Loucy (cell line): ENCODE data around the gene CHST1.

Experiments
- H2AFZ ChIP-seq: fragments of 200-600 bp; sonication (generic); 2 replicates; pipeline ENCODE4 v1.6.0; 2016; ENCODE audit warnings: antibody characterized with exemption, mild to moderate bottlenecking, low read length, moderate library complexity
- H3F3A ChIP-seq: fragments of 200-600 bp; 2 replicates; pipeline ENCODE4 v1.6.0; 2016; ENCODE audit warnings: antibody characterized with exemption, low read depth, mild to moderate bottlenecking
- H3K27me3 ChIP-seq: fragments of 200-600 bp; sonication (generic); 2 replicates; pipeline ENCODE4 v1.6.1; 2014; ENCODE audit warnings: low read length, mild to moderate bottlenecking; ENCODE audit not compliant: insufficient read depth, poor library complexity, severe bottlenecking
- H3K36me3 ChIP-seq: fragments of 200-600 bp; sonication (generic); 2 replicates; pipeline ENCODE4 v1.6.1; 2016; ENCODE audit warnings: low read length; ENCODE audit not compliant: insufficient read depth
- H3K4me1 ChIP-seq: fragments of 200-600 bp; sonication (generic); 2 replicates; pipeline ENCODE4 v1.5.1; 2014; ENCODE audit warnings: low read length, mild to moderate bottlenecking; ENCODE audit not compliant: insufficient read depth, poor library complexity, severe bottlenecking
- H3K4me2 ChIP-seq: fragments of 200-600 bp; sonication (generic); 2 replicates; pipeline ENCODE4 v1.6.0; 2014; ENCODE audit warnings: antibody characterized with exemption, low read length, low read depth, mild to moderate bottlenecking; ENCODE audit not compliant: poor library complexity, severe bottlenecking
- H3K4me3 ChIP-seq: fragments of 200-600 bp; sonication (generic); 2 replicates; pipeline ENCODE4 v1.5.1; 2014; ENCODE audit warnings: low read length, mild to moderate bottlenecking, mixed read lengths; ENCODE audit not compliant: poor library complexity, severe bottlenecking
- H3K79me2 ChIP-seq: fragments of 200-600 bp; sonication (generic); 2 replicates; pipeline ENCODE4 v1.6.1; 2014; ENCODE audit warnings: low read length; ENCODE audit not compliant: insufficient read depth
- H3K9ac ChIP-seq: fragments of 200-600 bp; sonication (generic); 2 replicates; pipeline ENCODE4 v1.6.0; 2014; ENCODE audit warnings: mild to moderate bottlenecking, low read depth, low read length, moderate library complexity; ENCODE audit not compliant: poor library complexity, severe bottlenecking
- H3K9me2 ChIP-seq: fragments of 200-600 bp; sonication (generic); replicated peaks from 2 replicates; pipeline ENCODE4 v1.6.1; 2016; ENCODE audit warnings: low read depth, low read length, mixed read lengths
- H3K9me3 ChIP-seq: fragments of 200-600 bp; sonication (generic); 2 replicates; pipeline ENCODE4 v1.6.1; 2014; ENCODE audit warnings: mild to moderate bottlenecking, antibody characterized with exemption, low read length, low read depth; ENCODE audit not compliant: insufficient read depth
- H4K20me1 ChIP-seq: fragments of 200-600 bp; sonication (generic); 2 replicates; pipeline ENCODE4 v1.6.0; 2014; ENCODE audit warnings: antibody characterized with exemption, low read length, mild to moderate bottlenecking; ENCODE audit not compliant: insufficient read depth, poor library complexity, severe bottlenecking
- CTCF ChIP-seq: fragments of 200-600 bp; sonication (generic); conservative IDR thresholded peaks from 2 replicates; pipeline ENCODE4 v1.5.1; 2014; ENCODE audit warnings: mild to moderate bottlenecking, antibody characterized with exemption, low read length
- EZH2phosphoT487 ChIP-seq: fragments of 200-600 bp; IDR thresholded peaks from 2 replicates; pipeline ENCODE4 v1.6.1; 2018; ENCODE audit warnings: antibody characterized with exemption, mild to moderate bottlenecking, moderate library complexity, borderline replicate concordance

CHST1 gene

GRCh38 chr11:45641961-45642360 is 23.5 kb downstream of the CHST1 start:
- Histone ChIP-seq H3K79me2 (no peaks in the 10 kb centered on the region), H4K20me1 (no peaks in the 10 kb centered on the region), H3K4me1 (peaks cover 9% of the 10 kb centered on the region), H3K4me3 (no peak overlapping the region), H3K4me2 (no peak overlapping the region), H2AFZ (no peak overlapping the region), H3K9me3 (no peaks in the 10 kb centered on the region), H3F3A (no peaks in the 10 kb centered on the region), H3K9ac (no peak overlapping the region), H3K27me3 (no peaks in the 10 kb centered on the region), H3K36me3 (no peaks in the 10 kb centered on the region), H3K9me2 (no peaks in the 10 kb centered on the region)
- no peak for TF ChIP-seq EZH2phosphoT487
- TF ChIP-seq CTCF, result no peak

- Histone ChIP-seq H3K36me3 (no peaks in the 10 kb centered on the region), H2AFZ (no peak overlapping the region), H3K4me1 (no peaks in the 10 kb centered on the region), H3F3A (no peaks in the 10 kb centered on the region), H3K9me3 (no peaks in the 10 kb centered on the region), H3K4me3 (no peak overlapping the region), H3K79me2 (no peaks in the 10 kb centered on the region), H3K27me3 (no peaks in the 10 kb centered on the region), H4K20me1 (no peaks in the 10 kb centered on the region), H3K4me2 (no peak overlapping the region), H3K9me2 (no peaks in the 10 kb centered on the region), H3K9ac (no peak overlapping the region)
- no peak for TF ChIP-seq CTCF
- no peak for TF ChIP-seq EZH2phosphoT487
Observed at GRCh38 chr11:45638051-45638450, 27.4 kb downstream of the CHST1 start.

GRCh38 chr11:45635907-45636306 is 29.5 kb downstream of the CHST1 start:
- H2AFZ ChIP-seq, result no peak overlapping the region

More at GRCh38 chr11:45635907-45636306, 29.5 kb downstream of the CHST1 start:
- H3K27me3 ChIP-seq, result no peaks in the 10 kb centered on the region
- TF ChIP-seq EZH2phosphoT487, result no peak
- TF ChIP-seq CTCF, result no peak
- no peaks in the 10 kb centered on the region for H3K9me2 ChIP-seq
- no peaks in the 10 kb centered on the region for H3K4me1 ChIP-seq
- no peaks in the 10 kb centered on the region for H3K9me3 ChIP-seq
- H3F3A ChIP-seq, result no peaks in the 10 kb centered on the region
- H3K9ac ChIP-seq, result no peak overlapping the region
- no peaks in the 10 kb centered on the region for H3K79me2 ChIP-seq
- H3K4me3 ChIP-seq, result no peak overlapping the region
- no peak overlapping the region for H3K4me2 ChIP-seq
- no peaks in the 10 kb centered on the region for H3K36me3 ChIP-seq
- no peaks in the 10 kb centered on the region for H4K20me1 ChIP-seq
